KOPT-K1 (cell line): ENCODE data around the gene ABL1.
"Not testable (repeated sequence)": the region's sequence is repeated elsewhere in the genome, so short reads cannot be mapped to it uniquely, and the experiment has no call there.

Source experiments
- H3K27ac ChIP-seq: fragments of 200-600 bp; sonication (generic); 2 replicates; pipeline ENCODE4 v1.5.1; 2016; ENCODE audit warnings: antibody characterized with exemption, mild to moderate bottlenecking, low read depth, low read length; ENCODE audit not compliant: poor library complexity, severe bottlenecking
- H3K36me3 ChIP-seq: fragments of 200-600 bp; sonication (generic); 2 replicates; pipeline ENCODE4 v1.5.1; 2017; ENCODE audit warnings: antibody characterized with exemption, mild to moderate bottlenecking, low read length, moderate library complexity; ENCODE audit not compliant: insufficient read depth
- H3K9me3 ChIP-seq: fragments of 200-600 bp; sonication (generic); 2 replicates; pipeline ENCODE4 v1.5.1; 2017; ENCODE audit warnings: antibody characterized with exemption, low read length, mild to moderate bottlenecking; ENCODE audit not compliant: insufficient read depth, poor library complexity, severe bottlenecking

The ABL1 gene

DNA sequence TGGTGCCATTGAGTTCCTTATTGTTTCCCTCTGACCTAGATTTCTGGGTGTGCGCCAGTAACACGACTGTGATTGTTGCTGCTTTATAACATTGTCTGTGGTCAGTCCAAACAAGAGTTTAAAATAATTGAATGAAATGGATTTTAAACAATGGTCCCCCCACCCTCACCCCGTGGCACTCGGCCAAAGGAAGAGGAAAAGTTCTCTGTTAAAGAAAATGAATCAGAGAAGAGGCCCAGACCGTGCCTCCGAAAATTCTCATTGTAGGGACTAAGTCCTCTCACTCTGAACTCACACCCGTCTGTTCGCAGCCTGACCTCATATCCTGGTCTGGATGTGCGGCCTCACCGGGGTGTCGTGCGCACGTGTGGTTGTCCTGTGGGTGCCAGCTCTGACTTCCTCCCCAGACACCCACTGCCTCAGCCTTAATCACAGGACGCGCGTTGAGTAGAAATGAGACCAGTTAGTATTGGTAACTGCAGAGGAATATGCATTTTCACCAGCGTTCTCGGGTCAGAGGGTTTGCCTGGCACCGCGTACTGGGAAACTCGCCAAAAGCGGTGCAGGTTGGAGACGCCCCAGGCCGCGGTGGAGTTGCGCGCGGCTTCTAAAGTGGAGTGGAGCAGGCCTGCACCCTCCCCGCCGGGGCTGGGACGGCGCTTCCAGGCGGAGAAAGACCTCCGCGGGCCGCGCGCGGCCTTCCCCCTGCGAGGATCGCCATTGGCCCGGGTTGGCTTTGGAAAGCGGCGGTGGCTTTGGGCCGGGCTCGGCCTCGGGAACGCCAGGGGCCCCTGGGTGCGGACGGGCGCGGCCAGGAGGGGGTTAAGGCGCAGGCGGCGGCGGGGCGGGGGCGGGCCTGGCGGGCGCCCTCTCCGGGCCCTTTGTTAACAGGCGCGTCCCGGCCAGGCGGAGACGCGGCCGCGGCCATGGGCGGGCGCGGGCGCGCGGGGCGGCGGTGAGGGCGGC, at the start of gene ABL1:
Gene ABL1 (plus strand): TSS at position 884 of the 966 bp plus-strand sequence. CDS start 193 bp downstream, outside the sequence.
- Histone ChIP-seq H3K36me3 (no peaks in the 10 kb centered on the region), H3K9me3 (no peaks in the 10 kb centered on the region), H3K27ac (peak within 1 kb of the TSS; percentile 69)

GRCh38 chr9:130785940-130786508, 49.0 kb upstream of the ABL1 start:
- H3K27ac ChIP-seq, result no peak overlapping the region
- H3K36me3 ChIP-seq, result no peaks in the 10 kb centered on the region
- H3K9me3 ChIP-seq, result peaks cover 12% of the 10 kb centered on the region

DNA sequence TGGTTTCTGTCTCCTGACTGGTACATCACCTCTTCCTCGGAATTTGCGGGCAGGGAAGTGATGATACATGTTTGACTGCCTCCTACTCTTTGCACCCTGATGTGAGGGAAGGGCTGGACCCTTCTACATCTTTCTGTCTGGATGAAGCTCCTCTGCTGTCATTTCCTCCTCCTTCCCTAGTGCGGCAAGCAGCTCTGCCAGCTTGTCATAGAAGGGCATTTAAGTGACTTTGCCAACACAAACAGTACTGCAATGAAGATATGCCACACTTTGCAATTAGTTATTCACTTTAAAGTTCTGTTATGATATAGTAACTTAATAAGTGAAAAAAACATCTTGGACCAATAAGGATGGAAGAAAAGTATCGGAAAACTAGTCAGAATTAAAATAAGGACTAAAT, 48.5 kb upstream of the ABL1 start:
- H3K9me3 ChIP-seq, result peaks cover 12% of the 10 kb centered on the region
- H3K27ac ChIP-seq, result no peak overlapping the region
- no peaks in the 10 kb centered on the region for H3K36me3 ChIP-seq

DNA sequence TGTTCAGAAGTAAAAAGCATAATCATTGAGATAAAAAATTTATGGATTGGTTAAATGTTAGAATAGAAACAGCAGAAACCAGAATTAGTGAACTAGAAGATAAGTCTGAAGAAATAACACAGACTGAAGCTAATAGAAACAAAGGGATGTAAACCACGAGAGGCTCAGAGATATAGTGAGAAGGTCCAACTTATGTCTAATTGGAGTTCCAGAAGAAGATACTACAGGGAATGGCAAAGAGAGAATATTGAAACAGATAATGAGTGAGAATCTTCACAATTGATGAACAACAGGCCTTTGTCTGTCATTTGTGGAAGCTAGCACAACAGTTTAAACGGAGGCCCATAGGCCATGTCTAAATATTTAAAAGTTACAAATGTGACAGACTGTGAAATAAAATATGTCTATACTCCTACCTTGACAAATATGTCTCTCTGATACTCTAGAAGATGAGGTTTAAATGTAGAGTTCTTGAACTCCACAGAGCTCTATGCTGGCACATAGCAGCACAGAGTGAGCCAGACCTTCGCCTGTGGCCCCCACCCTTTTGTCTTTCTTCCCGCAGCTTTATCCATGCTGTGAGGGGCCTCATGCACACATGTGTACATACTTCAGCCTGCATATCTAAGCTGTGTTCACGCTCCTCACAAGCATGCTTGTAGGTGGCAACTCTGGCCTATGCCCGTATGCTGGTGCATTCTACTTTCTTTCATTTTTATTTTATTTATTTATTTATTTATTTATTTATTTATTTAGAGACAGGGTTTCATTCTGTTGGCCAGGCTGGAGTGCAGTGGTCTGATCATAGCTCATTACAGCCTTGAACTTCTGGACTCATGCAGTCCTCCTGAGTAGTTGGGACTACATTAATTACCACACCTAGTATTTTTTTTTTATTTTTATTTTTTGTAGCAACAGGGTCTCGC, 45.0 kb upstream of the ABL1 start:
- H3K36me3 ChIP-seq, result no peaks in the 10 kb centered on the region
- H3K9me3 ChIP-seq, result peaks cover 12% of the 10 kb centered on the region
- H3K27ac ChIP-seq, result no peak overlapping the region

GRCh38 chr9:130791303-130791894, 43.7 kb upstream of the ABL1 start:
- Histone ChIP-seq H3K36me3 (no peaks in the 10 kb centered on the region), H3K27ac (no peak overlapping the region)

GRCh38 chr9:130793589-130793988, 41.5 kb upstream of the ABL1 start:
- no peaks in the 10 kb centered on the region for H3K36me3 ChIP-seq
- H3K27ac ChIP-seq, result no peak overlapping the region

More at GRCh38 chr9:130791303-130791894, 43.7 kb upstream of the ABL1 start:
- H3K9me3 ChIP-seq, result peaks cover 12% of the 10 kb centered on the region

DNA sequence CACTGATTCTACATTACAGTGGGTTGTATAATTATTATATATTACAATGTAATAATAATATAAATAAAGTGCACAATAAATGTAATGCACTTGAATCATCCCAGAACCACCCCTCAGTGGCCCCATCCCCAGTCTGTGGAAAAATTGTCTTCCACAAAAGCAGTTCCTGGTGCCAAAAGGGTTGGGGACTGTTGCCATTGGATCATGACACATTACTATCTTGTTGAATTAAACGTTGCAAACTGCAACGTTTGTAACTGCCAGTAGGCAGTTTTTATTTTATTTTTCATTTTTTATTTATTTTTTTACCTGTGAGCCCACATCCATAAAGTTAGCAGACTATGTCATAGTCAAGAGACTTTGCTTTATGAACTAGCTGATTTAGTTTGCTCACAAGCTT, 41.0 kb upstream of the ABL1 start:
- not testable (repeated sequence) for H3K27ac ChIP-seq, H3K36me3 ChIP-seq
- H3K9me3 ChIP-seq, result peaks cover 11% of the 10 kb centered on the region

More at GRCh38 chr9:130793589-130793988, 41.5 kb upstream of the ABL1 start:
- H3K9me3 ChIP-seq, result peaks cover 12% of the 10 kb centered on the region

DNA sequence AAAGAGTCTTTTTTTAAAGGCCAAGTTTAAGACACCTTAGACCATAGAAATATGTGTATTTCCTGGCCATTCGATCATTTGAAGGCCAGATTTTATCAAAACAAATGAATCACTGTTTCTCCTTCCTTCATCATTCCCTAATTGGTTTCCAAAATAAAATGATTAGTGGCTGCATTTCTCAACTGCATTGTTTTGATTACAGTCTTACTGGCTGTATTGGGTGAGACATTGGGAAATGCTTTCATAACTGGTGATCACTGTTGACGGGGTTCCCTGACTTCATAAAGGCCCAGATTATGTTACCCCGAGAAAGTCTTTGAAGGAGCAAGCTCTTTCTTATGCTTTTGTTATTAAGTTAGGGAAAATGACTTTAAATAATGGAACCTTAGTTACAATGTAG, 40.6 kb upstream of the ABL1 start:
- H3K36me3 ChIP-seq, H3K9me3 ChIP-seq, H3K27ac ChIP-seq: not testable (repeated sequence)

- peaks cover 1% of the 10 kb centered on the region for H3K9me3 ChIP-seq
- H3K36me3 ChIP-seq, result no peaks in the 10 kb centered on the region
- H3K27ac ChIP-seq, result no peak overlapping the region
These were observed 40.0 kb upstream of the ABL1 start for GRCh38 chr9:130794923-130795495.

- H3K27ac ChIP-seq, H3K9me3 ChIP-seq, H3K36me3 ChIP-seq: not testable (repeated sequence)
These were observed 31.9 kb upstream of the ABL1 start for GRCh38 chr9:130803116-130803515.

- peaks cover 5% of the 10 kb centered on the region for H3K9me3 ChIP-seq
- no peaks in the 10 kb centered on the region for H3K36me3 ChIP-seq
- no peak overlapping the region for H3K27ac ChIP-seq
These were observed 29.3 kb upstream of the ABL1 start for GRCh38 chr9:130805510-130806326.

GRCh38 chr9:130806327-130806716, 28.7 kb upstream of the ABL1 start:
- Histone ChIP-seq H3K36me3 (no peaks in the 10 kb centered on the region), H3K27ac (no peak overlapping the region), H3K9me3 (peaks cover 5% of the 10 kb centered on the region)

GRCh38 chr9:130810609-130811136, 24.4 kb upstream of the ABL1 start:
- H3K9me3 ChIP-seq, result peaks cover 5% of the 10 kb centered on the region
- no peaks in the 10 kb centered on the region for H3K36me3 ChIP-seq
- H3K27ac ChIP-seq, result no peak overlapping the region
